MG63 (cell line): ENCODE data around the gene NRARP. TPM values are rescaled to one million over a fixed set of nuclear protein-coding genes. Genes with fewer than 3 reads are reported as not detected.
"Not testable (repeated sequence)": the region's sequence is repeated elsewhere in the genome, so short reads cannot be mapped to it uniquely, and the experiment has no call there.

Source experiments
- DNase-seq: peaks from one replicate; pipeline ENCODE4 v3.0.0-alpha.2; 2020
- H3K27me3 ChIP-seq: fragments of 250-450 bp; sonication (Bioruptor Pico); 2 replicates; pipeline ENCODE4 v1.5.1; 2020; ENCODE audit warnings: mild to moderate bottlenecking, moderate library complexity
- H3K36me3 ChIP-seq: fragments of 250-450 bp; sonication (Bioruptor Pico); 2 replicates; pipeline ENCODE4 v1.5.1; 2020; ENCODE audit warnings: mild to moderate bottlenecking, moderate library complexity
- H3K4me3 ChIP-seq: fragments of 250-450 bp; sonication (Bioruptor Pico); 2 replicates; pipeline ENCODE4 v1.5.1; 2020; ENCODE audit warnings: mild to moderate bottlenecking, moderate library complexity
- H3K9me3 ChIP-seq: fragments of 250-450 bp; sonication (Bioruptor Pico); 2 replicates; pipeline ENCODE4 v1.5.1; 2020; ENCODE audit warnings: mild to moderate bottlenecking, moderate library complexity
- total RNA-seq: library from RNA; depleted of rRNA; stranded (reverse); fragments of >200 nt; shearing (Covaris generic); gene quantifications from 2 replicates; pipeline ENCODE4 v1.2.3, GENCODE V29; 2014; ENCODE audit warnings: low replicate concordance

Gene NRARP
- total RNA-seq, 1 experiment from 2014 or later, result 0.16 TPM

- no peak for DNase-seq
- peaks cover 42% of the 10 kb centered on the region for H3K36me3 ChIP-seq
- no peaks in the 10 kb centered on the region for H3K27me3 ChIP-seq
- no peak overlapping the region for H3K4me3 ChIP-seq
- no peaks in the 10 kb centered on the region for H3K9me3 ChIP-seq
These were observed 38.6 kb downstream of the NRARP start for GRCh38 chr9:137263506-137263905.

- Histone ChIP-seq H3K27me3 (no peaks in the 10 kb centered on the region), H3K4me3 (no peak overlapping the region), H3K9me3 (no peaks in the 10 kb centered on the region), H3K36me3 (peaks cover 40% of the 10 kb centered on the region)
- no peak for DNase-seq
These were observed 39.2 kb downstream of the NRARP start for GRCh38 chr9:137262909-137263285.

- H3K9me3 ChIP-seq, H3K4me3 ChIP-seq, DNase-seq, H3K27me3 ChIP-seq: not testable (repeated sequence)
- peaks cover 36% of the 10 kb centered on the region for H3K36me3 ChIP-seq
These were observed 39.7 kb downstream of the NRARP start for GRCh38 chr9:137262173-137262908.

GRCh38 chr9:137256856-137257255, 45.2 kb downstream of the NRARP start:
- Histone ChIP-seq H3K4me3 (no peak overlapping the region), H3K27me3 (no peaks in the 10 kb centered on the region), H3K9me3 (no peaks in the 10 kb centered on the region), H3K36me3 (peaks cover 25% of the 10 kb centered on the region)
- no peak for DNase-seq

- no peak for DNase-seq
- Histone ChIP-seq H3K4me3 (peak overlapping the region; percentile 93), H3K9me3 (no peaks in the 10 kb centered on the region), H3K36me3 (peaks cover 25% of the 10 kb centered on the region), H3K27me3 (no peaks in the 10 kb centered on the region)
These were observed 45.7 kb downstream of the NRARP start for GRCh38 chr9:137256362-137256761.

- Histone ChIP-seq H3K27me3 (no peaks in the 10 kb centered on the region), H3K4me3 (peak overlapping the region; percentile 93), H3K36me3 (peaks cover 24% of the 10 kb centered on the region), H3K9me3 (no peaks in the 10 kb centered on the region)
- DNase-seq, result peak; percentile 48
These were observed 46.5 kb downstream of the NRARP start for GRCh38 chr9:137255448-137256114.

- no peaks in the 10 kb centered on the region for H3K27me3 ChIP-seq
- DNase-seq, result peak; percentile 89
- H3K9me3 ChIP-seq, result no peaks in the 10 kb centered on the region
- H3K4me3 ChIP-seq, result peak within 1 kb of the TSS; percentile 93
- H3K36me3 ChIP-seq, result peaks cover 23% of the 10 kb centered on the region
These were observed 47.2 kb downstream of the NRARP start, which contains the start of gene NELFB for GRCh38 chr9:137254624-137255447. Gene NELFB (plus strand): TSS chr9:137255327.

- Histone ChIP-seq H3K36me3 (peaks cover 20% of the 10 kb centered on the region), H3K4me3 (peak overlapping the region; percentile 93), H3K27me3 (no peaks in the 10 kb centered on the region), H3K9me3 (no peaks in the 10 kb centered on the region)
- no peak for DNase-seq
These were observed 48.1 kb downstream of the NRARP start for GRCh38 chr9:137253717-137254623.

- no peaks in the 10 kb centered on the region for H3K27me3 ChIP-seq
- DNase-seq, result no peak
These were observed 49.2 kb downstream of the NRARP start for GRCh38 chr9:137252555-137253506.

GRCh38 chr9:137251490-137252268, 50.4 kb downstream of the NRARP start:
- peaks cover 11% of the 10 kb centered on the region for H3K36me3 ChIP-seq
- no peak for DNase-seq
- no peaks in the 10 kb centered on the region for H3K27me3 ChIP-seq
- H3K9me3 ChIP-seq, result no peaks in the 10 kb centered on the region
- H3K4me3 ChIP-seq, result no peak overlapping the region

More at GRCh38 chr9:137252555-137253506, 49.2 kb downstream of the NRARP start:
- no peaks in the 10 kb centered on the region for H3K9me3 ChIP-seq
- no peak overlapping the region for H3K4me3 ChIP-seq
- peaks cover 15% of the 10 kb centered on the region for H3K36me3 ChIP-seq

GRCh38 chr9:137251194-137251461, 50.9 kb downstream of the NRARP start, which contains the start of gene STPG3:
Gene STPG3 (plus strand): TSS chr9:137251286. CDS start chr9:137251287, 1 bp downstream.
- no peak for DNase-seq
- Histone ChIP-seq H3K9me3 (no peaks in the 10 kb centered on the region), H3K36me3 (peaks cover 5% of the 10 kb centered on the region), H3K4me3 (no peak within 1 kb of the TSS), H3K27me3 (no peaks in the 10 kb centered on the region)

- H3K27me3 ChIP-seq, result no peaks in the 10 kb centered on the region
- DNase-seq, result no peak
- H3K36me3 ChIP-seq, result no peaks in the 10 kb centered on the region
- H3K4me3 ChIP-seq, result no peak overlapping the region
- H3K9me3 ChIP-seq, result no peaks in the 10 kb centered on the region
These were observed 51.5 kb downstream of the NRARP start for GRCh38 chr9:137250329-137251193.
